Astrocyte of the spinal cord (primary cell): ENCODE results near the gene UBB.
A peak's percentile ranks its signal among the peaks of the same experiment; 100 is the strongest.

Source experiments
- DNase-seq: peaks from one replicate; pipeline ENCODE4 v3.0.0; 2011; ENCODE audit warnings: low read depth, low spot score
- H3K4me3 ChIP-seq: 2 replicates; pipeline ENCODE4 v1.5.1; 2011; ENCODE audit warnings: low read depth, mild to moderate bottlenecking, low read length, moderate library complexity
- CTCF ChIP-seq: IDR thresholded peaks from 2 replicates; pipeline ENCODE4 v1.5.1; 2012; ENCODE audit warnings: low read depth, mild to moderate bottlenecking, low read length, inconsistent platforms
- in situ Hi-C: cut with HindIII; loops from 2 replicates; pipeline ENCODE4 v1.10.0; 2017; ENCODE audit warnings: low sequenced_read_pairs

UBB gene

GRCh38 chr17:16345565-16345964, 35.3 kb upstream of the UBB start:
- in situ Hi-C loops, result no loop called here
- no peak for DNase-seq
- no peak overlapping the region for H3K4me3 ChIP-seq
- no peak for TF ChIP-seq CTCF

GRCh38 chr17:16346721-16347271, 34.1 kb upstream of the UBB start:
- DNase-seq, result no peak

GRCh38 chr17:16348586-16348985, 32.3 kb upstream of the UBB start:
- DNase-seq, result no peak
- no peak overlapping the region for H3K4me3 ChIP-seq
- in situ Hi-C loops, result no loop called here
- no peak for TF ChIP-seq CTCF

More at GRCh38 chr17:16346721-16347271, 34.1 kb upstream of the UBB start:
- no peak for TF ChIP-seq CTCF
- in situ Hi-C loops, result no loop called here
- H3K4me3 ChIP-seq, result no peak overlapping the region

- no peak for TF ChIP-seq CTCF
- no peak for DNase-seq
- H3K4me3 ChIP-seq, result no peak overlapping the region
- in situ Hi-C loops, result no loop called here
Measured at GRCh38 chr17:16349431-16349830, 31.5 kb upstream of the UBB start.

GRCh38 chr17:16351831-16352230, 29.1 kb upstream of the UBB start:
- TF ChIP-seq CTCF, result no peak
- DNase-seq, result peak; percentile 43
- in situ Hi-C loops, result no loop called here
- peak overlapping the region; percentile 69 for H3K4me3 ChIP-seq

- TF ChIP-seq CTCF, result no peak
- peak overlapping the region; percentile 69 for H3K4me3 ChIP-seq
Measured at GRCh38 chr17:16352303-16352666, 28.6 kb upstream of the UBB start.

GRCh38 chr17:16352667-16353316, 28.1 kb upstream of the UBB start:
- in situ Hi-C loops, result no loop called here
- no peak for DNase-seq
- H3K4me3 ChIP-seq, result peak overlapping the region; percentile 69
- TF ChIP-seq CTCF, result no peak

More at GRCh38 chr17:16352303-16352666, 28.6 kb upstream of the UBB start:
- DNase-seq, result peak; percentile 46
- in situ Hi-C loops, result no loop called here
